ENCODE data around the gene ZNF337. TPM values are rescaled to one million over a fixed set of nuclear protein-coding genes. Genes with fewer than 3 reads are reported as not detected.

The ZNF337 gene
- total RNA-seq, 1 donor from 2014 or later, result 16.7 TPM

DNA sequence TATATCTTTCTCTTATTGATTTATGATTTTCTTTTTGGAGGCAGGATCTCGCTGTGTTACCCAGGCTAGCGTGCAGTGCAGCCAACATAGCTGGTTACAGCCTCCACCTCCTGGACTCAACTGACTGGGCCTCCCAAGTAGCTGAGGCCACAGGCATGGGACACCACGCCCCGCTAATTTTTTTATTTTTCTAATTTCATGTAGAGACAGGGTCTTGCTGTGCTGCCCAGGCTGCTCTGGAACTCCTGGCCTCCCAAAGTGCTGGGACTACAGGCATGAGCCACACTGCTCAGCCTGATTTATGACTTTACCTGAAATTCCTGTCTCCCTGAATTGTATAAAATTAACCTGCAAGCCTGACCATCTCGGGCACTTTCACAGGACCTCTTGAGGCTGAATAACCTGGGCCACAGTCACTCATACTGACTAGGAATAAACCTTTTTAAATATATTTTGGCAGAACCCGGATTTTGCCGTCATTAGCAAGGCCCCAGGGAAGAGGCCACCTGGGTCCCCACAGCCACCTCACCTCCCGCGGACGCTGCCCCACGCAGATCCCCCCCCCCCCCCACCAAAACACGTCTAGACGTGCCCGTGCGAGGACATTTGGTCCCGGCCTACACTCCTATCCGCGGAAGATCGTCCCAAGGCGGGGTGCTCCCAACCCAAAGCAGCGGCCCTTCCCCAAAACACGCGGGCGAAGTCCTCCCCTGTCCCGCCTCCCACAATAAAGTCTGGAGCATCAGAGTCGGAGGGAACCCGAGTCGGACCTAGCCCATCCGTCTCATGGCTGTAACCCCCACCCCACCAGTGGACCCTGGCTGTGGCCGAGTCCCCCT lies 902 bp downstream of the ZNF337 start:
- Mint-ChIP-seq H3K4me1 (ENCODE audit: unreplicated experiment) (peaks cover 6% of the 10 kb centered on the region), H3K9me3 (ENCODE audit: unreplicated experiment) (no peaks in the 10 kb centered on the region), H3K4me3 (ENCODE audit: unreplicated experiment) (peak overlapping the region; percentile 90), H3K36me3 (ENCODE audit: low read depth, unreplicated experiment) (peaks cover 2% of the 10 kb centered on the region), H3K27me3 (ENCODE audit: unreplicated experiment) (no peaks in the 10 kb centered on the region), H3K27ac (ENCODE audit: unreplicated experiment) (peak overlapping the region; percentile 21)
- DNase-seq (ENCODE audit: low spot score), result no peak
- TF ChIP-seq, protein P1, sequence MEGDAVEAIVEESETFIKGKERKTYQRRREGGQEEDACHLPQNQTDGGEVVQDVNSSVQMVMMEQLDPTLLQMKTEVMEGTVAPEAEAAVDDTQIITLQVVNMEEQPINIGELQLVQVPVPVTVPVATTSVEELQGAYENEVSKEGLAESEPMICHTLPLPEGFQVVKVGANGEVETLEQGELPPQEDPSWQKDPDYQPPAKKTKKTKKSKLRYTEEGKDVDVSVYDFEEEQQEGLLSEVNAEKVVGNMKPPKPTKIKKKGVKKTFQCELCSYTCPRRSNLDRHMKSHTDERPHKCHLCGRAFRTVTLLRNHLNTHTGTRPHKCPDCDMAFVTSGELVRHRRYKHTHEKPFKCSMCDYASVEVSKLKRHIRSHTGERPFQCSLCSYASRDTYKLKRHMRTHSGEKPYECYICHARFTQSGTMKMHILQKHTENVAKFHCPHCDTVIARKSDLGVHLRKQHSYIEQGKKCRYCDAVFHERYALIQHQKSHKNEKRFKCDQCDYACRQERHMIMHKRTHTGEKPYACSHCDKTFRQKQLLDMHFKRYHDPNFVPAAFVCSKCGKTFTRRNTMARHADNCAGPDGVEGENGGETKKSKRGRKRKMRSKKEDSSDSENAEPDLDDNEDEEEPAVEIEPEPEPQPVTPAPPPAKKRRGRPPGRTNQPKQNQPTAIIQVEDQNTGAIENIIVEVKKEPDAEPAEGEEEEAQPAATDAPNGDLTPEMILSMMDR (IDR thresholded peaks at IDR 0.05; ENCODE audit: unreplicated experiment), result no peak

DNA sequence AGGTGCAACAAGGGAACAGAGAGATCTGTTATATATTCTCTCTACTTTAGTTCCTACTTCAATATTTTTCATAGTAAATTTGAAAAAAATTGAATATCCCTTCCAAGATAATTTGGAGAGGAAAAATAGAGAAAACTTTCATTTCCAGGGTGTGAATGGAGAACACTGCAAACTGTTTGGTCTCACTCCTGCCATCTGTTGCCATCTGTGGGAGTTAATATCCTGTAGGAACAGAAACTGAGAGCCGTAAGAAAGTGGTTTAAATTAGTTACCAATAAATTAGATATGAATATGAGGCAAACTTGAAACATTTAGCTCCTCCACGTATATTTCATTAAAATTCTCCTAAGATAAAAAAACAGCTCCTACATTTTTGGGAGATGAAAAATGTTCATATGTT lies 4.2 kb downstream of the ZNF337 start:
- no peaks in the 10 kb centered on the region for H3K9me3 Mint-ChIP-seq (ENCODE audit: unreplicated experiment)
- H3K4me3 Mint-ChIP-seq (ENCODE audit: unreplicated experiment), result no peak overlapping the region

DNA sequence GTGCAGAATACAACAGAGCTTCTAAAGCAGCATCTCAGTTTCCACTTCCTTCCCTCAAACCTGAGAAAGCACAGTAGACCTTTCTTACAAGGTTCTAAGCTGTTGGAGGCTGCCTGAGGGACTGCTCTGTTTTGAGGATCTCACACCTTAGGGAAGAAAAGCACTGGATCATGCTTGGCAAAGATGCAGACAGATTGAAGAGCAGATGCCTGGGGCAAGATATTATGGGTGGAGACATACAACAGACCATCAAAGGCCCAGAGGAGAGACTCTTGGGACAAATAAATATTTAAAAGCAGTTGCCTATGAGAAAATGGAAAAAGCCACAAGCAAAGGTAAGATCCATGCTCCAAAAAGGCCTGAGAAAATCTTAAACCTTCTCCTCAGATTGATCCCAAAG lies 6.2 kb downstream of the ZNF337 start:
- no peaks in the 10 kb centered on the region for H3K9me3 Mint-ChIP-seq (ENCODE audit: unreplicated experiment)
- TF ChIP-seq, protein P1 (IDR thresholded peaks at IDR 0.05; ENCODE audit: unreplicated experiment), result no peak
- H3K27ac Mint-ChIP-seq (ENCODE audit: unreplicated experiment), result no peak overlapping the region
- peaks cover 11% of the 10 kb centered on the region for H3K4me1 Mint-ChIP-seq (ENCODE audit: unreplicated experiment)
- DNase-seq (ENCODE audit: low spot score), result no peak
- H3K27me3 Mint-ChIP-seq (ENCODE audit: unreplicated experiment), result no peaks in the 10 kb centered on the region
- H3K4me3 Mint-ChIP-seq (ENCODE audit: unreplicated experiment), result no peak overlapping the region
- peaks cover 2% of the 10 kb centered on the region for H3K36me3 Mint-ChIP-seq (ENCODE audit: low read depth, unreplicated experiment)

More for the DNA sequence above, 4.2 kb downstream of the ZNF337 start:
- Mint-ChIP-seq H3K4me1 (ENCODE audit: unreplicated experiment) (peaks cover 6% of the 10 kb centered on the region), H3K27ac (ENCODE audit: unreplicated experiment) (no peak overlapping the region), H3K27me3 (ENCODE audit: unreplicated experiment) (no peaks in the 10 kb centered on the region), H3K36me3 (ENCODE audit: low read depth, unreplicated experiment) (no peaks in the 10 kb centered on the region)
- no peak for DNase-seq (ENCODE audit: low spot score)
- TF ChIP-seq, protein P1 (IDR thresholded peaks at IDR 0.05; ENCODE audit: unreplicated experiment), result no peak

- Mint-ChIP-seq H3K27ac (ENCODE audit: unreplicated experiment) (no peak overlapping the region), H3K4me3 (ENCODE audit: unreplicated experiment) (no peak overlapping the region), H3K27me3 (ENCODE audit: unreplicated experiment) (no peaks in the 10 kb centered on the region), H3K36me3 (ENCODE audit: low read depth, unreplicated experiment) (peaks cover 20% of the 10 kb centered on the region), H3K9me3 (ENCODE audit: unreplicated experiment) (no peaks in the 10 kb centered on the region), H3K4me1 (ENCODE audit: unreplicated experiment) (peaks cover 8% of the 10 kb centered on the region)
- TF ChIP-seq, protein P1 (IDR thresholded peaks at IDR 0.05; ENCODE audit: unreplicated experiment), result no peak
- no peak for DNase-seq (ENCODE audit: low spot score)
These were observed 10.3 kb downstream of the ZNF337 start for GRCh38 chr20:25686081-25687067.

Measured in endothelial cell (in vitro differentiated cells).